Measurements from ENCODE around the gene ZNF407. TPM values are rescaled to one million over a fixed set of nuclear protein-coding genes. Genes with fewer than 3 reads are reported as not detected.

ZNF407 gene
- total RNA-seq, 2 experiments from 2014 or later, result 11.4 TPM

- H3K36me3 Mint-ChIP-seq (ENCODE audit: low read depth), result peaks cover 4% of the 10 kb centered on the region
Observed at GRCh38 chr18:74733598-74733997, 135.9 kb downstream of the ZNF407 start.

GRCh38 chr18:74734013-74734444 is 136.4 kb downstream of the ZNF407 start:
- no peak for DNase-seq
- H3K27me3 Mint-ChIP-seq, result no peaks in the 10 kb centered on the region
- H3K27ac Mint-ChIP-seq, result no peak overlapping the region
- intact Hi-C loops (cut with DNase I, micrococcal nuclease), result no loop called here
- no peaks in the 10 kb centered on the region for H3K4me1 Mint-ChIP-seq
- CTCF ChIA-PET, result no interaction called here
- POLR2A ChIA-PET, result no interaction called here
- H3K4me3 Mint-ChIP-seq, result no peak overlapping the region
- peaks cover 2% of the 10 kb centered on the region for H3K36me3 Mint-ChIP-seq (ENCODE audit: low read depth)
- H3K9me3 Mint-ChIP-seq (ENCODE audit: low read depth), result no peaks in the 10 kb centered on the region
- ATAC-seq, result no peak

More at GRCh38 chr18:74733598-74733997, 135.9 kb downstream of the ZNF407 start:
- H3K27me3 Mint-ChIP-seq, result no peaks in the 10 kb centered on the region
- no peak for ATAC-seq
- no peaks in the 10 kb centered on the region for H3K4me1 Mint-ChIP-seq
- no peak overlapping the region for H3K27ac Mint-ChIP-seq
- CTCF ChIA-PET, result no interaction called here
- no peak overlapping the region for H3K4me3 Mint-ChIP-seq
- H3K9me3 Mint-ChIP-seq (ENCODE audit: low read depth), result no peaks in the 10 kb centered on the region
- intact Hi-C loops (cut with DNase I, micrococcal nuclease), result no loop called here
- no peak for DNase-seq
- POLR2A ChIA-PET, result no interaction called here

- Mint-ChIP-seq H3K27me3 (no peaks in the 10 kb centered on the region), H3K36me3 (ENCODE audit: low read depth) (no peaks in the 10 kb centered on the region), H3K27ac (no peak overlapping the region), H3K4me3 (no peak overlapping the region), H3K4me1 (no peaks in the 10 kb centered on the region), H3K9me3 (ENCODE audit: low read depth) (no peaks in the 10 kb centered on the region)
- ATAC-seq (no peak), DNase-seq (no peak)
- intact Hi-C loops (cut with DNase I, micrococcal nuclease), result no loop called here
- POLR2A ChIA-PET, result no interaction called here
- CTCF ChIA-PET, result no interaction called here
Observed at GRCh38 chr18:74739926-74740325, 142.3 kb downstream of the ZNF407 start.

GRCh38 chr18:74742573-74743243 is 145.0 kb downstream of the ZNF407 start:
- ChIA-PET POLR2A (no interaction called here), CTCF (no interaction called here)
- intact Hi-C loops (cut with DNase I, micrococcal nuclease), result no loop called here
- no peaks in the 10 kb centered on the region for H3K27me3 Mint-ChIP-seq
- H3K27ac Mint-ChIP-seq, result no peak overlapping the region
- H3K9me3 Mint-ChIP-seq (ENCODE audit: low read depth), result no peaks in the 10 kb centered on the region
- H3K36me3 Mint-ChIP-seq (ENCODE audit: low read depth), result no peaks in the 10 kb centered on the region
- ATAC-seq, result no peak
- H3K4me1 Mint-ChIP-seq, result no peaks in the 10 kb centered on the region
- no peak for DNase-seq
- H3K4me3 Mint-ChIP-seq, result no peak overlapping the region

- intact Hi-C loops (cut with DNase I, micrococcal nuclease), result no loop called here
- DNase-seq (no peak), ATAC-seq (no peak)
- Mint-ChIP-seq H3K4me3 (no peak overlapping the region), H3K4me1 (no peaks in the 10 kb centered on the region), H3K36me3 (ENCODE audit: low read depth) (peaks cover 9% of the 10 kb centered on the region), H3K9me3 (ENCODE audit: low read depth) (peaks cover 3% of the 10 kb centered on the region), H3K27ac (no peak overlapping the region), H3K27me3 (no peaks in the 10 kb centered on the region)
- POLR2A ChIA-PET, result no interaction called here
- CTCF ChIA-PET, result no interaction called here
Observed at GRCh38 chr18:74745633-74746403, 148.1 kb downstream of the ZNF407 start.

- ATAC-seq, result no peak
- Mint-ChIP-seq H3K27ac (no peak overlapping the region), H3K4me1 (no peaks in the 10 kb centered on the region), H3K4me3 (no peak overlapping the region), H3K9me3 (ENCODE audit: low read depth) (peaks cover 10% of the 10 kb centered on the region), H3K27me3 (no peaks in the 10 kb centered on the region), H3K36me3 (ENCODE audit: low read depth) (peaks cover 21% of the 10 kb centered on the region)
- CTCF ChIA-PET, result interaction anchor here (0.6 kb wide), 1 partner anchor 80 kb away, joined by 3 read pairs; no protein-coding TSS in a partner anchor
- no peak for DNase-seq
- POLR2A ChIA-PET, result no interaction called here
- intact Hi-C loops (cut with DNase I, micrococcal nuclease), result no loop called here
Observed at GRCh38 chr18:74748809-74749208, 151.1 kb downstream of the ZNF407 start.

GRCh38 chr18:74758995-74759394 is 161.3 kb downstream of the ZNF407 start:
- H3K4me3 Mint-ChIP-seq, result no peak overlapping the region
- intact Hi-C loops (cut with DNase I, micrococcal nuclease), result no loop called here
- peaks cover 11% of the 10 kb centered on the region for H3K9me3 Mint-ChIP-seq (ENCODE audit: low read depth)
- CTCF ChIA-PET, result no interaction called here
- POLR2A ChIA-PET, result no interaction called here
- no peaks in the 10 kb centered on the region for H3K27me3 Mint-ChIP-seq
- DNase-seq (no peak), ATAC-seq (no peak)
- peaks cover 28% of the 10 kb centered on the region for H3K36me3 Mint-ChIP-seq (ENCODE audit: low read depth)
- peaks cover 3% of the 10 kb centered on the region for H3K4me1 Mint-ChIP-seq
- no peak overlapping the region for H3K27ac Mint-ChIP-seq

- Mint-ChIP-seq H3K4me1 (no peaks in the 10 kb centered on the region), H3K9me3 (ENCODE audit: low read depth) (peaks cover 12% of the 10 kb centered on the region), H3K27ac (no peak overlapping the region), H3K27me3 (no peaks in the 10 kb centered on the region), H3K4me3 (no peak overlapping the region), H3K36me3 (ENCODE audit: low read depth) (peaks cover 27% of the 10 kb centered on the region)
- ChIA-PET POLR2A (no interaction called here), CTCF (interaction anchor here (0.7 kb wide), 1 partner anchor 182 kb away, joined by 4 read pairs; no protein-coding TSS in a partner anchor)
- no peak for ATAC-seq
- intact Hi-C loops (cut with DNase I, micrococcal nuclease), result no loop called here
- DNase-seq, result no peak
Observed at GRCh38 chr18:74760026-74760425, 162.4 kb downstream of the ZNF407 start.

- CTCF ChIA-PET, result no interaction called here
- no peak for ATAC-seq
- Mint-ChIP-seq H3K27ac (no peak overlapping the region), H3K36me3 (ENCODE audit: low read depth) (peaks cover 28% of the 10 kb centered on the region), H3K4me3 (no peak overlapping the region), H3K9me3 (ENCODE audit: low read depth) (peaks cover 12% of the 10 kb centered on the region), H3K4me1 (no peaks in the 10 kb centered on the region), H3K27me3 (no peaks in the 10 kb centered on the region)
- POLR2A ChIA-PET, result no interaction called here
- intact Hi-C loops (cut with DNase I, micrococcal nuclease), result no loop called here
- no peak for DNase-seq
Observed at GRCh38 chr18:74760436-74760835, 162.8 kb downstream of the ZNF407 start.

- intact Hi-C loops (cut with DNase I, micrococcal nuclease), result no loop called here
- Mint-ChIP-seq H3K27ac (no peak overlapping the region), H3K4me1 (no peaks in the 10 kb centered on the region), H3K9me3 (ENCODE audit: low read depth) (peaks cover 3% of the 10 kb centered on the region), H3K4me3 (no peak overlapping the region), H3K36me3 (ENCODE audit: low read depth) (peaks cover 20% of the 10 kb centered on the region), H3K27me3 (no peaks in the 10 kb centered on the region)
- POLR2A ChIA-PET, result no interaction called here
- ATAC-seq (no peak), DNase-seq (no peak)
- CTCF ChIA-PET, result interaction anchor here (1.9 kb wide), 1 partner anchor 15 kb away, joined by 4 read pairs; no protein-coding TSS in a partner anchor
Observed at GRCh38 chr18:74766251-74766650, 168.6 kb downstream of the ZNF407 start.

GRCh38 chr18:74768096-74768495 is 170.4 kb downstream of the ZNF407 start:
- H3K27me3 Mint-ChIP-seq, result no peaks in the 10 kb centered on the region
- ChIA-PET POLR2A (no interaction called here), CTCF (interaction anchor here (0.6 kb wide), 1 partner anchor 84 kb away, joined by 3 read pairs; no protein-coding TSS in a partner anchor)
- intact Hi-C loops (cut with DNase I, micrococcal nuclease), result no loop called here
- no peak for DNase-seq
- H3K4me3 Mint-ChIP-seq, result no peak overlapping the region
- peaks cover 3% of the 10 kb centered on the region for H3K9me3 Mint-ChIP-seq (ENCODE audit: low read depth)
- peaks cover 11% of the 10 kb centered on the region for H3K36me3 Mint-ChIP-seq (ENCODE audit: low read depth)
- H3K27ac Mint-ChIP-seq, result no peak overlapping the region
- no peak for ATAC-seq
- no peaks in the 10 kb centered on the region for H3K4me1 Mint-ChIP-seq

- H3K4me3 Mint-ChIP-seq, result no peak overlapping the region
- H3K4me1 Mint-ChIP-seq, result no peaks in the 10 kb centered on the region
- ChIA-PET CTCF (no interaction called here), POLR2A (no interaction called here)
- intact Hi-C loops (cut with DNase I, micrococcal nuclease), result no loop called here
- DNase-seq (no peak), ATAC-seq (no peak)
- no peak overlapping the region for H3K27ac Mint-ChIP-seq
- no peaks in the 10 kb centered on the region for H3K27me3 Mint-ChIP-seq
- no peaks in the 10 kb centered on the region for H3K9me3 Mint-ChIP-seq (ENCODE audit: low read depth)
- peaks cover 5% of the 10 kb centered on the region for H3K36me3 Mint-ChIP-seq (ENCODE audit: low read depth)
Observed at GRCh38 chr18:74773171-74773624, 175.5 kb downstream of the ZNF407 start.
